Measurements from ENCODE around the gene EPB42.
"Not testable (repeated sequence)": the region's sequence is repeated elsewhere in the genome, so short reads cannot be mapped to it uniquely, and the experiment has no call there.

Gene EPB42

DNA sequence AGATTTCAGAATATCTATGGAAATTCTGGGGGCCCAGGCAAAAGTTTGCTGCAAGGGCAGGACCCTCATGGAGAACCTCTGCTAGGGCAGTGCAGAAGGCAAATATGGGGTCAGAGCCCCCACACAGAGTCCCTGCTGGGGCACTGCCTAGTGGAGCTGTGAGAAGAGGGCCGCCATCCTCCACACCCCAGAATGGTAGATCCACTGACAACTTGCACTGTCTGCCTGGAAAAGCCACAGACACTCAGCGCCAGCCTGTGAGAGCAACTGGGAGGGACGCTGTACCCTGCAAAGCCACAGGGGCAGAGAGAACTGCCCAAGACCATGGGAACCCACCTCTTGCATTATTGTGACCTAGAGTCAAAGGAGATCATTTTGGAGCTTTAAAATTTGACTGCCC is 21.8 kb downstream of the EPB42 start:
- no peak for DNase-seq (ENCODE audit: low read depth, low spot score)
- ChIA-PET CTCF (interaction anchor here (1.6 to 1.8 kb wide), 2 partner anchors 10 to 87 kb away, joined by 4 to 5 read pairs; no protein-coding TSS in a partner anchor), POLR2A (no interaction called here)
- no peak overlapping the region for H3K4me3 ChIP-seq (ENCODE audit: low read depth, low read length)
- TF ChIP-seq, protein P1, sequence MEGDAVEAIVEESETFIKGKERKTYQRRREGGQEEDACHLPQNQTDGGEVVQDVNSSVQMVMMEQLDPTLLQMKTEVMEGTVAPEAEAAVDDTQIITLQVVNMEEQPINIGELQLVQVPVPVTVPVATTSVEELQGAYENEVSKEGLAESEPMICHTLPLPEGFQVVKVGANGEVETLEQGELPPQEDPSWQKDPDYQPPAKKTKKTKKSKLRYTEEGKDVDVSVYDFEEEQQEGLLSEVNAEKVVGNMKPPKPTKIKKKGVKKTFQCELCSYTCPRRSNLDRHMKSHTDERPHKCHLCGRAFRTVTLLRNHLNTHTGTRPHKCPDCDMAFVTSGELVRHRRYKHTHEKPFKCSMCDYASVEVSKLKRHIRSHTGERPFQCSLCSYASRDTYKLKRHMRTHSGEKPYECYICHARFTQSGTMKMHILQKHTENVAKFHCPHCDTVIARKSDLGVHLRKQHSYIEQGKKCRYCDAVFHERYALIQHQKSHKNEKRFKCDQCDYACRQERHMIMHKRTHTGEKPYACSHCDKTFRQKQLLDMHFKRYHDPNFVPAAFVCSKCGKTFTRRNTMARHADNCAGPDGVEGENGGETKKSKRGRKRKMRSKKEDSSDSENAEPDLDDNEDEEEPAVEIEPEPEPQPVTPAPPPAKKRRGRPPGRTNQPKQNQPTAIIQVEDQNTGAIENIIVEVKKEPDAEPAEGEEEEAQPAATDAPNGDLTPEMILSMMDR (IDR thresholded peaks at IDR 0.05; ENCODE audit: insufficient read depth, low read length, missing control alignments) = no peak

GRCh38 chr15:43198556-43198955 is 22.3 kb downstream of the EPB42 start:
- POLR2A ChIA-PET; H3K4me3 ChIP-seq (ENCODE audit: low read depth, low read length); DNase-seq (ENCODE audit: low read depth, low spot score): not testable (repeated sequence)
- CTCF ChIA-PET = interaction anchor here (1.6 kb wide), 1 partner anchor 11 kb away, joined by 4 read pairs; no protein-coding TSS in a partner anchor

DNA sequence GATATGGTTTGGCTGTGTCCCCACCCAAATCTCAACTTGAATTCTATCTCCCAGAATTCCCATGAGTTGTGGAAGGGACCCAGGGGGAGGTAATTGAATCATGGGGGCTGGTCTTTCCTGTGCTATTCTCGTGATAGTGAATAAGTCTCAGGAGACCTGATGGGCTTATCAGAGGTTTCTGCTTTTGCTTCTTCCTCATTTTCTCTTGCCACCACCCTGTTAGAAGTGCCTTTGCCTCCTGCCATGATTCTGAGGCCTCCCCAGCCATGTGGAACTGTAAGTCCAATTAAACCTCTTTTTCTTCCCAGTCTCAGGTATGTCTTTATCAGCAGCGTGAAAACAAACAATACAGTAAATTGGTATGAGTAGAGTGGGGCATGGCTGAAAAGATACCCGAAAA is 23.0 kb downstream of the EPB42 start:
- H3K4me3 ChIP-seq (ENCODE audit: low read depth, low read length); POLR2A ChIA-PET; DNase-seq (ENCODE audit: low read depth, low spot score): not testable (repeated sequence)
- CTCF ChIA-PET = interaction anchor here (1.6 to 4.2 kb wide), 2 partner anchors 12 to 89 kb away, joined by 4 to 40 read pairs; no protein-coding TSS in a partner anchor

GRCh38 chr15:43196760-43197548 is 23.9 kb downstream of the EPB42 start:
- POLR2A ChIA-PET = no interaction called here
- TF ChIP-seq, protein P1 (IDR thresholded peaks at IDR 0.05; ENCODE audit: insufficient read depth, low read length, missing control alignments) = no peak
- no peak for DNase-seq (ENCODE audit: low read depth, low spot score)
- no peak overlapping the region for H3K4me3 ChIP-seq (ENCODE audit: low read depth, low read length)
- CTCF ChIA-PET = interaction anchor here (1.4 to 7.8 kb wide), 4 partner anchors 7 to 90 kb away, joined by 4 to 114 read pairs (median 26); no protein-coding TSS in a partner anchor

DNA sequence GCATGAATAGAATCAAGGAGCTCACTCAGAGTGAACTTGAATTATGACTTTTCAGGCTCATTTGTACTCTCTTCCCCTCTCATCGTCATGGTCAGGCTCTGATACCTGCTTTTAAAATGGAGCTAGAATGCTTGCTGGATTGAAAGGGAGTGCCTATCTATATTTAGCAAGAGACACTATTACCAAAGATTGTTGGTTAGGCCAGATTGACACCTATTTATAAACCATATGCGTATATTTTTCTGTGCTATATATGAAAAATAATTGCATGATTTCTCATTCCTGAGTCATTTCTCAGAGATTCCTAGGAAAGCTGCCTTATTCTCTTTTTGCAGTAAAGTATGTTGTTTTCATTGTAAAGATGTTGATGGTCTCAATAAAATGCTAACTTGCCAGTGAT is 26.0 kb downstream of the EPB42 start:
- ChIA-PET POLR2A (no interaction called here), CTCF (interaction anchor here (0.8 to 7.8 kb wide), 8 partner anchors 8 to 92 kb away, joined by 3 to 114 read pairs (median 4); no protein-coding TSS in a partner anchor)
- TF ChIP-seq, protein P1 (IDR thresholded peaks at IDR 0.05; ENCODE audit: insufficient read depth, low read length, missing control alignments) = no peak
- H3K4me3 ChIP-seq (ENCODE audit: low read depth, low read length) = no peak overlapping the region
- no peak for DNase-seq (ENCODE audit: low read depth, low spot score)

GRCh38 chr15:43193710-43194109 is 27.1 kb downstream of the EPB42 start:
- no peak for DNase-seq (ENCODE audit: low read depth, low spot score)
- CTCF ChIA-PET = interaction anchor here (1.0 to 7.8 kb wide), 8 partner anchors 7 to 93 kb away, joined by 3 to 114 read pairs (median 6); no protein-coding TSS in a partner anchor
- POLR2A ChIA-PET = no interaction called here

DNA sequence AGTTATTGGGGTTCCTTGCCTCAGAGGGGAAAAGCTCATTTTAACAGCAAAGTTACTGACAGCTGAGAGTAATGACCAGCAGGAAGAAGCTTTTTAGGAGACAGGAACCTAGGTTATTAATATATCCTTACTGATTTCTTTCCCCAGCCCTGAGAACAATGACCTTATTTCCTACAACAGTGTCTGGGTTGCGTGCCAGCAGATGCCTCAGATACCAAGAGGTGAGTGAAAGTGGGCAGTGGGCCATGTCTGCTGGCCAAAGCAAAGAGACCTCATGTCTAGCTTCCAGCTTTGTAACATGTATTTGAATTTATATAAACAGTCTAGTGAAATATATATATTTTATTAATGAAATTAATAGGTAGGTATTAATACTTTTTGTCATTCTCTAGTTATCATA is 30.6 kb downstream of the EPB42 start:
- ChIA-PET CTCF (interaction anchor here (1.2 to 7.8 kb wide), 5 partner anchors 10 to 95 kb away, joined by 3 to 114 read pairs (median 10); no protein-coding TSS in a partner anchor), POLR2A (no interaction called here)
- TF ChIP-seq, protein P1 (IDR thresholded peaks at IDR 0.05; ENCODE audit: insufficient read depth, low read length, missing control alignments) = no peak
- DNase-seq (ENCODE audit: low read depth, low spot score) = no peak
- H3K4me3 ChIP-seq (ENCODE audit: low read depth, low read length) = no peak overlapping the region

More at GRCh38 chr15:43193710-43194109, 27.1 kb downstream of the EPB42 start:
- H3K4me3 ChIP-seq (ENCODE audit: low read depth, low read length) = no peak overlapping the region
- TF ChIP-seq, protein P1 (IDR thresholded peaks at IDR 0.05; ENCODE audit: insufficient read depth, low read length, missing control alignments) = no peak

All from AG04449 (cell line).